NAMALWA (cell line): ENCODE measurements around the gene PFN4.
"Not testable (repeated sequence)": the region's sequence is repeated elsewhere in the genome, so short reads cannot be mapped to it uniquely, and the experiment has no call there.

Experiments used
- DNase-seq: peaks from one replicate; pipeline ENCODE4 v3.0.0-alpha.2; 2015; ENCODE audit warnings: low spot score

Gene PFN4, protein sequence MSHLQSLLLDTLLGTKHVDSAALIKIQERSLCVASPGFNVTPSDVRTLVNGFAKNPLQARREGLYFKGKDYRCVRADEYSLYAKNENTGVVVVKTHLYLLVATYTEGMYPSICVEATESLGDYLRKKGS

DNA sequence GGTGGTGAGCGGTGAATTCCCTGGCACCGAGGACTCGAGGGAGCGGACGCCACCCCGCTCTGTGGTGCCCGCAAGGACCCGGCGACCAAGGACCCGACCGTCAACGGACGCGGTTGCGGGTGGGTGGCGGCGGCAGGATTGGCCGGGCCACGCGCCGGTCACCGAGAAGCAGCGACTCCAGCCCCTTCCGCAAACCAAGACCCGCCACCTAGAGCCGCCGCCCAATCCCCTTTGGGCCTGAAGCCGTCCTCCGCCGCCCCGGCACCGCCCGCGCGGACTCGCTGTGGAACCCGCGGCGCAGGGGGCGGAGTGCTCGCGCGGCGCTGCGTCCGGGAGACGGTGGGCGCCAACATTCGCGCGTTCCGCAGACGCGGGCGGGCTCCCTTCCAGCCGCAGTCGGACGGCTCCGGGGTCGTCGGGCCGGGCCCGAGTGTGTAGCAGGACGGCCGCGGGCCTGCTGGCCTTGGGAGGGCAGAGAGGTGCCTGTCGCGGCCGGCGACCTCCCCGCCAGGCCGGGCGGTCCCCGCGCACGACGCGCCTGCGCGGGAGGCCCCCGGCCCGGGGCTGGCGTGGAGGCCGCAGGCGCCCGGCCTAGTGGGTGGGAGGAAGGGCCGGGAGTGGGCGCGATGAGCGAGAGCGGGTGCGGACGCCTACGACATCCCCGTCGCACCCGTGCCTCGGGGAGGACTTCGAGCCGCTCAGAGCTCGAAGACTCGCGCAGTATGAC lies at the start of gene PFN4, which contains the start of gene FAM228B:
TSS of gene PFN4 (minus strand) at position 140 of the 727 bp plus-strand sequence. CDS start 799 bp downstream, outside the sequence.
TSS of gene FAM228B (plus strand) at position 275 of the 727 bp plus-strand sequence. CDS start 893 bp downstream, outside the sequence.
- DNase-seq, result peak; percentile 85

DNA sequence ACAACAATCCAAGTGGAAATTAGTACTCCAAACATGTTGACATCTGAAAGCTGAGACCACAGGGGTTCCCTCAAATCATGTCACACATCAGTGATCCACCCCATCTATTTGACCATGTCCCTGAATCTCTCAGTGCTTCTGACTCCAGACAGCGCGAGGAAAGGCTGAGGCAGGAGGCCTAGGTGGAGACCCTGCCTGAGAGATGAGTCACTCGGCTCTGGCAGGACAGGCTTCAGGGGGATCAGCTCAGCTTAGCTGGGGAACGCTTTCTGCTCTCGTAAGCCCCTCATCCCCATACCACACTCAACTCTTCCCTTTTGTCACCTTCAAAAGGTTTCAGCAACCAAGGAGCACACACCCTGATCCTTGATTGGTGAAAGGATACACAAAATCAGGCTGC lies 45.9 kb upstream of the PFN4 start:
- DNase-seq, result no peak

- peak; percentile 69 for DNase-seq
Observed at GRCh38 chr2:24164416-24164973, 41.4 kb upstream of the PFN4 start.

GRCh38 chr2:24163601-24164000 lies 40.5 kb upstream of the PFN4 start:
- no peak for DNase-seq

- DNase-seq, result no peak
Observed at GRCh38 chr2:24163186-24163585, 40.1 kb upstream of the PFN4 start.

GRCh38 chr2:24162494-24162893 lies 39.4 kb upstream of the PFN4 start:
- no peak for DNase-seq

DNA sequence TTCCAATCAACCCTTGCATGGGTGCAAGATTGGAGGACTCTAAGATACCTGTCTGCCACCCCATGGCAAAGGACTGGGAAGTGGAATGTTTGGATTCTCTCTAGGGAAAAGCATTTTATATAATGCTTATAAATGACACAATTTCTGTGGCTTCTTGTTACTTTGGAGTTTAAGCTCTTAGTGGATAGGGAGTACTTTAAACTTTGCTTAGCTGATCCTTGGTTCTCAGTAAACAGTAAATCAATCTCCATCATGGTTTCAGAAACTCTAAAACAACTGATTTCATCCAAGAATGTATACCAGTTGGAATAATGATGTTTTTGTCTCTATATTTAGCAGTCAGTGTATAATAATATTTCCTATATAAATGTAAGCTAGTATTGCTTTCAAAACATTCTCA lies 37.6 kb upstream of the PFN4 start:
- DNase-seq, result no peak

DNA sequence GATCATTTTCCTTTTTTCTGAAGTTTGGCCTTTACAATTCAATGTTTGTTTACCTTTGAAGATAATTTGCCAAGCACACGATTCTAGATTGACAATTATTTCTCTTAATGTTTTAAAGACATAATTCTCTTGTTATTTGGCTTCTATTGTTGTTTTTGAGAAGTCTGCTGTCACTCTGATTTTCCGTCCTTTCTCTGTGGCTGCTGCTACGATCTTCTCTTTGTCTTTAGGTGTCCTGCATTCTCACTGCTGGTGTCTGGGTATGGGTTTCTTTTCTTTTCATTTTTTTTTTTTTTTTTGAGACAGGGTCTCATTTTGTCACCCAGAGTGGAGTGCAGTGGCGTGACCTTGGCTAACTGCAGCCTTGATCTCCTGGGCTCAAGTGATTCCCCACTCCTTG lies 36.6 kb upstream of the PFN4 start:
- DNase-seq, result no peak

DNA sequence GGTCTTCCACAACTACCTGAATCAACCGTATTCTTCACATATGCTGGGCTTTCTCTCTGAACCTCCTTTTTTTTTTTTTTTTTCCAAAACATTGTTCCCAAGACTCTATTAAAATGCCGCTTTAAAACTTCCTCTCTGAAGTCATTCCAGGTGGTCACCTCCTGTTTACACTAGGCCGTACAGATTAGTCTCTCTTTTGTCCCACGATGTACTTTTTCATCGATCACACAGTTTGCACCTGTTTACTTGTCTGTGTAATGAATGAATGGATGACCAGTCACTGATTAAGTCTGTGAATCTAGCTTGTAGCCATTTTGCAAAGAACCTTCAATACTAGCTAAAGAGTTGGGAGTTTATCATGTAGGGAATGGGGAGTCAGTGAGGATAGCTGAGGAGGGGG lies 35.0 kb upstream of the PFN4 start:
- no peak for DNase-seq

DNA sequence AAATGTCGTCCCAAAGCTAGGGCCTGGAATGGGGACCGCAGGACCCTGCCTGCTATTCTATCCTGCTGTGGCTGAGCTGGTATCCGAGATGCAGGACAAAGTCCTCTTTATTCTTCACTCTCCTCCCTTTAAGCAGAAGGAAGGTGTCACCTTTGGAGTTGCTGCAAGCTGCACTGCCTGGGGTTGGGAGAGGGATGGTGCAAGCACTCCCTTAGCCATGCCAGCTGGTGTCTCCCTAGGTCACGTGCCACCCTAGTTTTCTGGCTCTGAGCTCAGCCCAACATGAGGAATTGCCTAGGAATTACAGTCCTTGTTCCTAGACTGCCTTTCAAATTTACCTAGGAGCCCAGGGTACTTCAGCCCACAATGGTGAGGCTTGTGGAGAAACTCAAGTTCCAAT lies 30.3 kb upstream of the PFN4 start:
- DNase-seq, result no peak

GRCh38 chr2:24152413-24153197 lies 29.5 kb upstream of the PFN4 start:
- DNase-seq, result no peak

- no peak for DNase-seq
Observed at GRCh38 chr2:24147364-24147763, 24.2 kb upstream of the PFN4 start.

- not testable (repeated sequence) for DNase-seq
Observed at GRCh38 chr2:24140305-24140704, 17.2 kb upstream of the PFN4 start.

- no peak for DNase-seq
Observed at GRCh38 chr2:24132543-24132942, 9.4 kb upstream of the PFN4 start.

- no peak for DNase-seq
Observed at GRCh38 chr2:24125956-24126355, 2.8 kb upstream of the PFN4 start.

- DNase-seq, result no peak
Observed at GRCh38 chr2:24123922-24124580, 917 bp upstream of the PFN4 start.

DNA sequence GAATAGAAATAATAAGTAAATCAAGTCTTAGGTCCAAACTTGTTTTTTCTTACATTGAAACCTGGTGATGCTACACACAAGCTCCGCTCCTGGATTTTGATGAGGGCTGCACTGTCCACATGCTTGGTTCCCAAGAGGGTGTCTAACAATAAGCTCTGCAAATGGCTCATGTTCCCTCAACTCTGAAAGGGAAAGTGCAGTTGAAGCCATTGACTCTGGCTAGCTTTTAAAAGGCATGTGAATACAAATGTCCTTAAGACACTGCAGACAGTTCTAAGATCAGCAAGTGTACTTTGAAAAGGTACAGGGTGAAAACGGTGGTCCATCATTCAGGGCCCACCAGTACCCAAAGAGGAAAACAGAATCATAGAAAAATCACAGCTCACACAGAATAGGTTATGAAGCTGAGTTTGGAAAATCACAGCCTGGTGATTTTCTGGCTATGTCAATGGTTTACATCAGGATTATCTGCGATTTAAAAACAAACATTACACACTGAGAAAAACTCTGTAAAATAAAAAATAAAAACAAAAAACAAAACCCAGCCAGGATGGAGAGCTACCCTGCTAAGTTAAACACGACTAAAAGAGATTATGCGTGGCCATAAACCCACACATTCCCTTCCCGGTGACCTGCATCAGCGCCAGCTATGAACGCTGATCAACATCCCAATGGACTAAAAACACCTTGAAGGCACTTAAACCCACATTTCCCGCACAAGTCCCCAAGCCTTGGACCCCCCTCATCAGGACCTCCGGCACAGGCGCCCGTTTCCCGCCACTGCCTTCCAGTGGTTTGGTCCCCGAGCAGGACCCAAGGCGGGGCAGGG lies 554 bp downstream of the PFN4 start:
- DNase-seq, result peak; percentile 21

DNA sequence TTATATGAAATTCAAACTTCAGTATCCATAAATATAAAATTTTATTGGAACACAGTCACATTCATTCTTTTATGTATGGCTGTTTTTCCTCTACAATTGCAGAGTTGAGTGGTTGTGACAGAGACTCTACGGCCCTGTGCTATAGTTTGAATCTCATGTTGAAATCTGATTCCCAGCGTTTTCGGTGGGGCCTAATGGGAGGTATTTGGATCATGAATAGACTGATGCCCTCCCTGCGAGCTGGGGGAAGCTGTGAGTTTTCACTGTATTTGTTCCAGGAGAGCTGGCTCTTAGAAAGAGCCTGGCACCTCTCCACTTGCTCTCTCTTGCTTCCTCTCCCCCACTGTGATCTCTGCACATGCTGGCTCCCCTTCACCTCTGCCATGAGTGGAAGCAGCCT lies 1.7 kb downstream of the PFN4 start:
- no peak for DNase-seq

GRCh38 chr2:24121066-24121465 lies 2.1 kb downstream of the PFN4 start:
- no peak for DNase-seq

- no peak for DNase-seq
Observed at GRCh38 chr2:24117902-24118301, 5.2 kb downstream of the PFN4 start.

GRCh38 chr2:24115057-24115456 lies 8.1 kb downstream of the PFN4 start:
- no peak for DNase-seq
